Esophagus muscularis mucosa (tissue), 3 donors: Measurements from ENCODE around the gene NCAPH2.

Source experiments
- EP300 ChIP-seq: sonication (generic); formaldehyde crosslinking; IDR thresholded peaks from one replicate; pipeline ENCODE4 v1.6.1; 2017; ENCODE audit warnings: antibody characterized with exemption
- TF ChIP-seq, protein P1 (sequence below), 3 experiments: fragments of 200-600 bp in 2 of 3; fragments of 450-650 bp in 1 of 3; sonication (generic) in 2 of 3; IDR thresholded peaks; one replicate each; pipeline ENCODE4 v1.5.1; 2017 to 2019; ENCODE audit warnings: antibody characterized with exemption in 3 of 3, mild to moderate bottlenecking in 2 of 3, moderate library complexity in 1 of 3

DNA sequence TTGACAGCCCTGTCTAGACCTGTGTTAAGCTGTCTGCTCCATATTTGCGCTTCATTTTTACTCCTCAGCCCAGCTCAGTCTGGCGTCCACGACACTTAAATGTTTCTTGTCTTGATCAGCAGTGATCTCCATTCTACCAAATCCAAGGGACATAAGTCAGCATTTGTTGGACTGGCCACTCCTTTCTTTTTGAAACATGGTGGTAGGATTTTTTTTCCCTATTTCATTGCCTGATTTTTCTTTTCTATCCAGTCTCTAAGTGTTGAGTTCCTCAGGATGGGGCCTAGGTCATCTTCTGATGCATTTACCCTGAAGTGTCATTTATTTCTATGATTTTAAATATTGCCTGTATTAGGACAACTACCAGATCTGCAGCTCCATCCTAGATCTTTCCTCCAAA, 873 bp downstream of the NCAPH2 start:
- TF ChIP-seq, protein P1, sequence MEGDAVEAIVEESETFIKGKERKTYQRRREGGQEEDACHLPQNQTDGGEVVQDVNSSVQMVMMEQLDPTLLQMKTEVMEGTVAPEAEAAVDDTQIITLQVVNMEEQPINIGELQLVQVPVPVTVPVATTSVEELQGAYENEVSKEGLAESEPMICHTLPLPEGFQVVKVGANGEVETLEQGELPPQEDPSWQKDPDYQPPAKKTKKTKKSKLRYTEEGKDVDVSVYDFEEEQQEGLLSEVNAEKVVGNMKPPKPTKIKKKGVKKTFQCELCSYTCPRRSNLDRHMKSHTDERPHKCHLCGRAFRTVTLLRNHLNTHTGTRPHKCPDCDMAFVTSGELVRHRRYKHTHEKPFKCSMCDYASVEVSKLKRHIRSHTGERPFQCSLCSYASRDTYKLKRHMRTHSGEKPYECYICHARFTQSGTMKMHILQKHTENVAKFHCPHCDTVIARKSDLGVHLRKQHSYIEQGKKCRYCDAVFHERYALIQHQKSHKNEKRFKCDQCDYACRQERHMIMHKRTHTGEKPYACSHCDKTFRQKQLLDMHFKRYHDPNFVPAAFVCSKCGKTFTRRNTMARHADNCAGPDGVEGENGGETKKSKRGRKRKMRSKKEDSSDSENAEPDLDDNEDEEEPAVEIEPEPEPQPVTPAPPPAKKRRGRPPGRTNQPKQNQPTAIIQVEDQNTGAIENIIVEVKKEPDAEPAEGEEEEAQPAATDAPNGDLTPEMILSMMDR (IDR thresholded peaks at IDR 0.05) = no peak
- TF ChIP-seq EP300 = no peak
